ENCODE results near the gene ADGRB3. TPM values are rescaled to one million over a fixed set of nuclear protein-coding genes. Genes with fewer than 3 reads are reported as not detected.
"Not testable (repeated sequence)": the region's sequence is repeated elsewhere in the genome, so short reads cannot be mapped to it uniquely, and the experiment has no call there.

ADGRB3 gene
- total RNA-seq, 1 experiment from 2014 or later = 0.11 TPM

DNA sequence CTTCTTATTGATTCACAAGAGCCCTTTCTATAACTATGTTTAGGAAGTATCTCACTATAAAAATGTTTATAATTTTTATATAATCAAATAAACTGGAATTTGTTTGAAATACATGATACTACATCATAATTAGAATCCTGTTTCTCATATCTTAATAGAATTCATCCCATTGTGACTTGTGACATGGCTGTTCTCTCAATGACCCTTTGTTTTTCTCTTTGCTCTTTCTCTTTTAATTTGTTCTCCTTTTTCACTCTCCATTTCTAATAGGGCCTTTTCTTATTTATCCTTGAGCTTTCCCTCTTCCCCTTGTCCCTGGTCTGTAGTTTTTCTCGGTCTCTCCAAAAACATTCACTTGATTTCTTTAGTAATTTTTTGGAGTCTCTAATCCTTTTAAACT is 111.3 kb downstream of the ADGRB3 start:
- Histone ChIP-seq H3K27me3 (ENCODE audit: low read length) (no peaks in the 10 kb centered on the region), H2AFZ (ENCODE audit: low read length) (no peak overlapping the region), H3K79me2 (ENCODE audit: low read length) (no peaks in the 10 kb centered on the region), H3K4me2 (ENCODE audit: low read length) (no peak overlapping the region), H3K9me2 (replicated peaks; ENCODE audit: low read length) (no peaks in the 10 kb centered on the region), H3K36me3 (ENCODE audit: low read depth, low read length) (no peaks in the 10 kb centered on the region), H3F3A (ENCODE audit: low read length, unreplicated experiment) (no peaks in the 10 kb centered on the region), H3K9me3 (ENCODE audit: low read length) (no peaks in the 10 kb centered on the region), H3K9ac (ENCODE audit: low read length) (no peak overlapping the region), H3K27ac (ENCODE audit: low read length) (no peak overlapping the region), H3K4me3 (ENCODE audit: low read length) (no peak overlapping the region), H3K4me1 (ENCODE audit: insufficient read depth, low read length) (no peaks in the 10 kb centered on the region), H4K20me1 (ENCODE audit: low read length) (no peaks in the 10 kb centered on the region)
- intact Hi-C loops (cut with micrococcal nuclease) = no loop called here
- ChIA-PET CTCF (no interaction called here), POLR2A (ENCODE audit: unreplicated experiment) (no interaction called here)
- TF ChIP-seq CTCF (conservative IDR thresholded peaks at IDR 0.05; ENCODE audit: low read depth, low read length) (no peak), EZH2phosphoT487 (IDR thresholded peaks at IDR 0.05; ENCODE audit: borderline replicate concordance, low read length) (no peak), EZH2 (IDR thresholded peaks at IDR 0.05; ENCODE audit: low read length, unreplicated experiment) (no peak)
- ATAC-seq (no peak), DNase-seq (no peak)
- BruUV-seq (replicated peaks) = no TSS peak

DNA sequence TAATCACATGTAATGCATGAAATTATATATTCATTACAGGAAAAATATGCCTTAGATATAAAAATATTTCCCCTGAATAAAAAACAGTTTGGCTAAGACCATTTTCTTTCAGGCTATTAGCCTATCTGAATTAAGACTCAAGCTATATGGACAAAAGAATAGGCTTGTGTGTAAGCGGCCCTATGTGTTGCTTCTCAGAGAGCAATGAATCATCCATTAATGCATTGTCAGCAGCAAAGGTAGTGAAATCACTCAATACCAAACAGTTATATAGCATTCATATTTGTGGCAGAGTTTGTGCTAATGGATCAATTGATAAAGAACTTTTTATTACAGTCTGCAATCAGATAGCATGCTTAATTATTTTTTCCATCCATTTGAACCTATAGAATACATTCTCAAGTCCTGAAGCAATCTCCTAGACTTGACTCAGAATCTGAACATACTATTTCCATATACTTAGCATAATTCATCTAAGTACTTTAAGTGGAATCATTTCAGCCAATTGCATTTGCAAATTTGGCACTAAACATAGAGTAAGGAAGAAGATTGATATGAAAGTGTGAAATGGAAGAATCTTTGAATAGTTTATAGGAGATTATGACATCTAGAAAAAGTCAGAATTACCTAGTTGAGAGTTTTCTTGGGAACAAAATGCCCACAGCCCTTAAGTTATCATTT is 112.2 kb downstream of the ADGRB3 start:
- Histone ChIP-seq H3K36me3 (ENCODE audit: low read depth, low read length) (no peaks in the 10 kb centered on the region), H3F3A (ENCODE audit: low read length, unreplicated experiment) (no peaks in the 10 kb centered on the region), H3K79me2 (ENCODE audit: low read length) (no peaks in the 10 kb centered on the region), H3K9me3 (ENCODE audit: low read length) (no peaks in the 10 kb centered on the region), H3K4me2 (ENCODE audit: low read length) (no peak overlapping the region), H3K4me3 (ENCODE audit: low read length) (no peak overlapping the region), H3K9ac (ENCODE audit: low read length) (no peak overlapping the region), H3K27me3 (ENCODE audit: low read length) (no peaks in the 10 kb centered on the region), H4K20me1 (ENCODE audit: low read length) (no peaks in the 10 kb centered on the region), H2AFZ (ENCODE audit: low read length) (no peak overlapping the region), H3K9me2 (replicated peaks; ENCODE audit: low read length) (no peaks in the 10 kb centered on the region), H3K4me1 (ENCODE audit: insufficient read depth, low read length) (no peaks in the 10 kb centered on the region), H3K27ac (ENCODE audit: low read length) (no peak overlapping the region)
- no TSS peak for BruUV-seq (replicated peaks)
- intact Hi-C loops (cut with micrococcal nuclease) = no loop called here
- DNase-seq (no peak), ATAC-seq (no peak)
- CTCF ChIA-PET = no interaction called here
- TF ChIP-seq EZH2 (IDR thresholded peaks at IDR 0.05; ENCODE audit: low read length, unreplicated experiment) (no peak), EZH2phosphoT487 (IDR thresholded peaks at IDR 0.05; ENCODE audit: borderline replicate concordance, low read length) (no peak), CTCF (conservative IDR thresholded peaks at IDR 0.05; ENCODE audit: low read depth, low read length) (no peak)
- POLR2A ChIA-PET (ENCODE audit: unreplicated experiment) = no interaction called here

GRCh38 chr6:68747832-68748231 is 112.8 kb downstream of the ADGRB3 start:
- H3K36me3 ChIP-seq (ENCODE audit: low read depth, low read length); CTCF ChIA-PET; H3K27ac ChIP-seq (ENCODE audit: low read length); H3K4me3 ChIP-seq (ENCODE audit: low read length); H2AFZ ChIP-seq (ENCODE audit: low read length); H3K79me2 ChIP-seq (ENCODE audit: low read length); H3K4me2 ChIP-seq (ENCODE audit: low read length); H3K27me3 ChIP-seq (ENCODE audit: low read length); intact Hi-C loops (cut with micrococcal nuclease); H3K9me3 ChIP-seq (ENCODE audit: low read length); ATAC-seq; H3K9me2 ChIP-seq (replicated peaks; ENCODE audit: low read length); POLR2A ChIA-PET (ENCODE audit: unreplicated experiment); H3F3A ChIP-seq (ENCODE audit: low read length, unreplicated experiment); DNase-seq; H3K4me1 ChIP-seq (ENCODE audit: insufficient read depth, low read length); H3K9ac ChIP-seq (ENCODE audit: low read length); H4K20me1 ChIP-seq (ENCODE audit: low read length); BruUV-seq (replicated peaks): not testable (repeated sequence)
